ENCODE data around the gene SPATA46.

DNA sequence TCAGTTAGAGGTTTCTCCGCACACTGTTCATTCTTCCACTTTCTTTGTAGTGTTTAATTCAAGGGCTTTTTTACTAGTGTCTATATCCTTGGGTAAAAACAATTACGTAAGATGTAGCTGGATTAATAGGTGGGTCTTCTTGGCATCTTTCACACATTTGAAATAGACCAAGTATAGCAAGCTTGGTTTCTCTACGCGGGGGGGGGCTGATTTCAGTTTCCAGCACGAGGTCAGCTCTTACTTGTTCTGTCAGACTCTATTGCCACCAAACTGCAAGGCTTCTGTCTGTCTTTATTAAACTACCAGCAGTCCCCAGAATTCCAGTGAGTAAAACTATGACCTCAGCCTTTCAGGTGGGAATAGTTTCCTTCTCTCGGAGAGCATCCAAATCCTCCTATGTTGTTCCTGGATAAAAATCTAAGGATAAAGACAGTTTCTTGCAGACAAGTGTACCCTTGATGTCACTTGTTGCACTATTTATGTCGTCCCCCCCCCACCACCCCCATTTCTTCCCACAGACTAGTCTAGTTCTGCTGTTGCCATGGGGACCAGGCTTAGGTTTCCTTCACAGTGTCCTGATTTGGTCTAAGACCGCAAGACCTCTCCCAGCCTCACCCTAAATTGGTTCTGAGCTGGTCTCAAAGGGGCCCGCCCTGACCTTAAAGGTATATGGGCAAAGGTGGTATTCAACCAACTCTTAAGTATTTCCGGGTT, 17.0 kb downstream of the SPATA46 start:
- TF ChIP-seq CTCF (IDR thresholded peaks at IDR 0.05; ENCODE audit: low read depth, low read length, poor library complexity, severe bottlenecking) (no peak), EZH2phosphoT487 (IDR thresholded peaks at IDR 0.05; ENCODE audit: borderline replicate concordance, low read length) (no peak)
